HepG2 (cell line): ENCODE measurements around the gene GOLGB1. TPM values are rescaled to one million over a fixed set of nuclear protein-coding genes. Genes with fewer than 3 reads are reported as not detected.

Experiments
- ATAC-seq: fragments of 200-7000 bp; cut with Tn5 transposase; 3 replicates; pipeline ENCODE4 v1.9.1; 2020; ENCODE audit warnings: mild to moderate bottlenecking, moderate library complexity
- BruUV-seq: library from RNA; stranded (reverse); fragments of 400-500 nt; replicated peaks from 2 replicates; lab custom pipeline; 2021; lab: Mats Ljungman, UMichigan
- CTCF ChIA-PET: fragments of 300-600 bp; formaldehyde crosslinking; extraction: SDS; loops from one replicate; lab custom pipeline; 2021; ENCODE audit warnings: low total read pairs, inconsistent platforms, low intra/inter-chr PET ratio; lab: Yijun Ruan, JAX
- POLR2A ChIA-PET: fragments of 350-600 bp; sonication (Branson Sonifier 250); formaldehyde crosslinking; loops from one replicate; lab custom pipeline; 2020; ENCODE audit warnings: antibody characterized with exemption, inconsistent platforms; lab: Yijun Ruan, JAX
- DNase-seq: peaks from one replicate; pipeline ENCODE4 v3.0.0-alpha.2; 2015; ENCODE audit warnings: low spot score
- FAIRE-seq: peaks from 3 replicates; lab custom pipeline; 2011; peaks lifted over from hg19 to GRCh38; lab: Jason Lieb, UNC
- H2AFZ ChIP-seq: one replicate; pipeline ENCODE4 v1.6.1; 2011; ENCODE audit warnings: low read length, inconsistent platforms
- H3K27ac ChIP-seq: fragments of 300-600 bp; 3 replicates; pipeline ENCODE4 v1.8.0; 2011; ENCODE audit warnings: mixed run types, mild to moderate bottlenecking, mixed read lengths, low read length, inconsistent platforms; ENCODE audit not compliant: insufficient read depth; ENCODE audit errors: extremely low read length
- H3K27me3 ChIP-seq, 2 experiments: fragments of 200-600 bp in 1 of 2; 2 replicates in 1 of 2; 3 replicates in 1 of 2; pipeline versions ENCODE4 v1.6.0 to v1.8.0; 2011; ENCODE audit warnings: low read length in 2 of 2, mild to moderate bottlenecking in 2 of 2, moderate library complexity in 2 of 2, inconsistent platforms in 1 of 2; ENCODE audit not compliant: insufficient read depth in 2 of 2, control insufficient read depth in 1 of 2
- H3K36me3 ChIP-seq, 2 experiments: fragments of 200-600 bp in 1 of 2; replicated peaks in 1 of 2; 2 replicates in 1 of 2; 3 replicates in 1 of 2; pipeline versions ENCODE4 v1.5.1 to v1.8.0; 2011; ENCODE audit warnings: low read length in 2 of 2, inconsistent platforms in 1 of 2; ENCODE audit not compliant: insufficient read depth in 2 of 2, control insufficient read depth in 1 of 2
- H3K4me1 ChIP-seq: 2 replicates; pipeline ENCODE4 v1.5.1; 2012; ENCODE audit warnings: low read length, inconsistent platforms; ENCODE audit not compliant: insufficient read depth
- H3K4me2 ChIP-seq: 2 replicates; pipeline ENCODE4 v1.6.0; 2011; ENCODE audit warnings: low read depth, low read length, inconsistent platforms
- H3K4me3 ChIP-seq, 3 experiments: fragments of 200-600 bp in 1 of 3; sonication (generic), shearing (Covaris generic) in 1 of 3; replicated peaks in 1 of 3; 2 replicates each; pipeline ENCODE4 v1.5.1; 2011 to 2016; ENCODE audit warnings: low read length in 3 of 3, inconsistent platforms in 2 of 3, low read depth in 2 of 3, mild to moderate bottlenecking in 2 of 3, control low read depth in 1 of 3, mixed read lengths in 1 of 3; ENCODE audit not compliant: insufficient read depth in 1 of 3
- H3K79me2 ChIP-seq: one replicate; pipeline ENCODE4 v1.6.1; 2011; ENCODE audit warnings: low read length, inconsistent platforms; ENCODE audit not compliant: insufficient read depth
- H3K9ac ChIP-seq: 2 replicates; pipeline ENCODE4 v1.6.0; 2011; ENCODE audit warnings: mild to moderate bottlenecking, low read depth, low read length, inconsistent platforms; ENCODE audit not compliant: insufficient read depth
- H3K9me3 ChIP-seq: 2 replicates; pipeline ENCODE4 v1.5.1; 2012; ENCODE audit warnings: mild to moderate bottlenecking, low read length
- H4K20me1 ChIP-seq: 2 replicates; pipeline ENCODE4 v1.6.0; 2011; ENCODE audit warnings: inconsistent platforms, mild to moderate bottlenecking, low read length, moderate library complexity; ENCODE audit not compliant: insufficient read depth
- MXD4 ChIP-seq: IDR thresholded peaks from 2 replicates; pipeline ENCODE4 v1.6.1; 2016; ENCODE audit warnings: mild to moderate bottlenecking, missing biosample characterization, missing genetic modification reagents
- ZNF552 ChIP-seq: sonication (generic); formaldehyde crosslinking; IDR thresholded peaks from 2 replicates; pipeline ENCODE4 v1.9.0; 2022; ENCODE audit warnings: missing genetic modification reagents, mild to moderate bottlenecking, borderline replicate concordance
- ZNF563 ChIP-seq: sonication (generic); formaldehyde crosslinking; IDR thresholded peaks from 2 replicates; pipeline ENCODE4 v1.8.0; 2022; ENCODE audit warnings: mild to moderate bottlenecking, moderate library complexity, missing genetic modification reagents
- ZNF564 ChIP-seq: sonication (generic); formaldehyde crosslinking; IDR thresholded peaks from 2 replicates; pipeline ENCODE4 v1.8.1; 2023; ENCODE audit warnings: mild to moderate bottlenecking, missing genetic modification reagents
- WGBS: methylation state at CpG from one replicate; pipeline ENCODE4 v1.1.6; 2017; ENCODE audit warnings: low lambda C conversion rate; 5-methylcytosine and 5-hydroxymethylcytosine counted together
- in situ Hi-C: cut with HindIII; loops from 2 replicates; pipeline ENCODE4 v1.10.0; 2017; ENCODE audit warnings: low pct_unique_long_range_greater_than_20kb; ENCODE audit not compliant: extremely low pct_ligation_motif_present
- intact Hi-C: fragments of 100-400 bp; cut with micrococcal nuclease; formaldehyde crosslinking; loops from one replicate; pipeline ENCODE4 v1.10.0; 2022; ENCODE audit not compliant: unreplicated experiment
- polyA plus RNA-seq, 8 experiments: library from polyadenylated mRNA; depleted of rRNA in 3 of 8; stranded (reverse) in 7 of 8; unstranded in 1 of 8; fragments of >200 nt; fragmentation: Illumina TruSeq in 4 of 8; extraction: Trizol in 4 of 8; gene quantifications; 2 replicates each; pipeline versions ENCODE4 v1.2.1 to v1.2.3, GENCODE V29; 2011 to 2016; ENCODE audit warnings: low read depth in 4 of 8, missing spikeins in 1 of 8, mixed read lengths in 1 of 8; ENCODE audit not compliant: insufficient read depth in 1 of 8
- total RNA-seq, 5 experiments: library from RNA; depleted of rRNA; stranded (reverse); fragments of >200 nt; fragmentation: Illumina TruSeq; extraction: Trizol; gene quantifications; 2 replicates each; pipeline ENCODE4 v1.2.3, GENCODE V29; 2016; ENCODE audit warnings: low read depth in 1 of 5
- TF ChIP-seq, protein P1 (sequence below): sonication (generic); formaldehyde crosslinking; IDR thresholded peaks from 2 replicates; pipeline ENCODE4 v1.4.0; 2020; ENCODE audit warnings: missing genetic modification reagents
- TF ChIP-seq, protein P2 (sequence below), 2 experiments: sonication (generic) in 1 of 2; formaldehyde crosslinking in 1 of 2; IDR thresholded peaks; 2 replicates each; pipeline versions ENCODE4 v1.6.1 to v1.9.0; 2014 to 2022; ENCODE audit warnings: antibody characterized with exemption in 1 of 2, borderline replicate concordance in 1 of 2, inconsistent platforms in 1 of 2, low read depth in 1 of 2, missing genetic modification reagents in 1 of 2
- TF ChIP-seq, protein P3 (sequence below): sonication (generic); formaldehyde crosslinking; IDR thresholded peaks from 2 replicates; pipeline ENCODE4 v1.4.0; 2020; ENCODE audit warnings: mild to moderate bottlenecking, missing genetic modification reagents

GOLGB1 gene
- total and polyA plus RNA-seq, 2 of the 13 experiments (the other 11 are each of a cell fraction or from before 2014, with no cell fraction given) = 13.1 to 39.5 TPM

DNA sequence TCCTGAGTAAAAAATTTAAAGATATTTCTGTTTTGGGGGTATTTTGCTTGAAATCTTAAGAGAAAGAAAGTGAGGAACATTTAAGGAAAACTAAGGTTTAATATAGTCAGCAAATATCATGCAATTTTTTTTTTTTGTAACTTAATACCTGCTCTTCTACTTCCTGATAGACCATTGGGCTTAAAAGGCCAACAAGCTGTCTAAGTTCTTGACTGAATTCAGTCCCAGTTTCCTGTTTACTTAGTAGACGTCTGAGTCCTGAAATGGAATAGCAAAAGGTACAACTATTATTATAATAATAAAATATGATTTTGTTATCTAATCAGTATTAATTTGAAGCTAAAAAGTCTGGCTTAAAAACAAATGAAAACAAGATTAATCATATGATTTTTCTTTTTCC, 47.4 kb upstream of the GOLGB1 start:
- no TSS peak for BruUV-seq
- no peak overlapping the region for H3K4me3 ChIP-seq
- CTCF ChIA-PET = no interaction called here
- no peak overlapping the region for H3K9ac ChIP-seq
- FAIRE-seq (no peak), ATAC-seq (no peak), DNase-seq (no peak)
- no peaks in the 10 kb centered on the region for H3K9me3 ChIP-seq
- intact Hi-C loops (no loop called here), in situ Hi-C loops (no loop called here)
- H3K27ac ChIP-seq = no peak overlapping the region
- H3K4me2 ChIP-seq = no peak overlapping the region
- 95% methylated on average over 1 of the region's 1 CpG for WGBS
- POLR2A ChIA-PET = no interaction called here
- no peaks in the 10 kb centered on the region for H3K4me1 ChIP-seq
- H3K79me2 ChIP-seq = no peaks in the 10 kb centered on the region
- no peaks in the 10 kb centered on the region; a peak in 1 of 5 replicates for H3K27me3 ChIP-seq
- TF ChIP-seq ZNF552 (CRISPR knock-in tag) (no peak), MXD4 (no peak)
- H3K36me3 ChIP-seq = peaks cover 0 to 15% of the 10 kb centered on the region in 2 experiments; a peak in 2 of 5 replicates
- no peaks in the 10 kb centered on the region for H4K20me1 ChIP-seq
- no peak overlapping the region for H2AFZ ChIP-seq

DNA sequence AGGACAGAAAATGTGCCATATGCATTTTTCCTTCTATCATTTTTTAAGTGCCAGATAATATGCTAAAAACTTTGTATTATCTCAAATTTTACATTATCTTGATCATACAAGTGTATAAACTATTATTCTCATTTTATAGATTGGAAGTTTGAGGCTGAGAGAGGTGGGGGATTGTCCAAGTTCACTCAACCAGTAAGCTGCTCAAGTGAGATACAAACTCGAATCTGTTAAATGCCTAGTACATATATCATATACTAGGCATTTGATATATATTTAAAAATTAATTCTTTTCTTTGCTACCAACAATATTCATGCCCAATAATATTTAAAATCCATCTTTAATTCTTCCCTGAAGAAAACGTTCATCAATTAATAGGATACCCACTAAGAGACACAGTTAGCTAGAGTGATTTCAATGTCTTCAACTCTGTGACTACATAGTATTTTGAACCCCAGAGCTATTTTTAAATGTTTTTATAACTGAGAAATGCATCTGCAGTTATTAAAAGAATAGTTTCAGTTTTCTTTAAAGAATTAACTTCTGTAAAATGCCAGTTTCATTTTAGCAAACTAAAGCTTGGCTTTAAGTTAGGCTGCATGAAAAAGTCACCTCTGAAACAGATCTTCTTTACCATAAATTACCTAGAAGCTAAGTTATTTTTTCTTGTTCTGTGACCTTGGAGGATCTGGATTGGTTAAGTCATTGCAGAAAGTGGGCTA, 44.9 kb upstream of the GOLGB1 start:
- ChIA-PET CTCF (no interaction called here), POLR2A (no interaction called here)
- TF ChIP-seq, protein P1, sequence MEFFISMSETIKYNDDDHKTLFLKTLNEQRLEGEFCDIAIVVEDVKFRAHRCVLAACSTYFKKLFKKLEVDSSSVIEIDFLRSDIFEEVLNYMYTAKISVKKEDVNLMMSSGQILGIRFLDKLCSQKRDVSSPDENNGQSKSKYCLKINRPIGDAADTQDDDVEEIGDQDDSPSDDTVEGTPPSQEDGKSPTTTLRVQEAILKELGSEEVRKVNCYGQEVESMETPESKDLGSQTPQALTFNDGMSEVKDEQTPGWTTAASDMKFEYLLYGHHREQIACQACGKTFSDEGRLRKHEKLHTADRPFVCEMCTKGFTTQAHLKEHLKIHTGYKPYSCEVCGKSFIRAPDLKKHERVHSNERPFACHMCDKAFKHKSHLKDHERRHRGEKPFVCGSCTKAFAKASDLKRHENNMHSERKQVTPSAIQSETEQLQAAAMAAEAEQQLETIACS = no peak
- TF ChIP-seq, protein P2, sequence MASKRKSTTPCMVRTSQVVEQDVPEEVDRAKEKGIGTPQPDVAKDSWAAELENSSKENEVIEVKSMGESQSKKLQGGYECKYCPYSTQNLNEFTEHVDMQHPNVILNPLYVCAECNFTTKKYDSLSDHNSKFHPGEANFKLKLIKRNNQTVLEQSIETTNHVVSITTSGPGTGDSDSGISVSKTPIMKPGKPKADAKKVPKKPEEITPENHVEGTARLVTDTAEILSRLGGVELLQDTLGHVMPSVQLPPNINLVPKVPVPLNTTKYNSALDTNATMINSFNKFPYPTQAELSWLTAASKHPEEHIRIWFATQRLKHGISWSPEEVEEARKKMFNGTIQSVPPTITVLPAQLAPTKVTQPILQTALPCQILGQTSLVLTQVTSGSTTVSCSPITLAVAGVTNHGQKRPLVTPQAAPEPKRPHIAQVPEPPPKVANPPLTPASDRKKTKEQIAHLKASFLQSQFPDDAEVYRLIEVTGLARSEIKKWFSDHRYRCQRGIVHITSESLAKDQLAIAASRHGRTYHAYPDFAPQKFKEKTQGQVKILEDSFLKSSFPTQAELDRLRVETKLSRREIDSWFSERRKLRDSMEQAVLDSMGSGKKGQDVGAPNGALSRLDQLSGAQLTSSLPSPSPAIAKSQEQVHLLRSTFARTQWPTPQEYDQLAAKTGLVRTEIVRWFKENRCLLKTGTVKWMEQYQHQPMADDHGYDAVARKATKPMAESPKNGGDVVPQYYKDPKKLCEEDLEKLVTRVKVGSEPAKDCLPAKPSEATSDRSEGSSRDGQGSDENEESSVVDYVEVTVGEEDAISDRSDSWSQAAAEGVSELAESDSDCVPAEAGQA (IDR thresholded peaks at IDR 0.05; ENCODE audit: low read depth) = no peak
- TF ChIP-seq, protein P2 (CRISPR knock-in tag; IDR thresholded peaks at IDR 0.05; ENCODE audit: borderline replicate concordance) = no peak
- TF ChIP-seq, protein P3, sequence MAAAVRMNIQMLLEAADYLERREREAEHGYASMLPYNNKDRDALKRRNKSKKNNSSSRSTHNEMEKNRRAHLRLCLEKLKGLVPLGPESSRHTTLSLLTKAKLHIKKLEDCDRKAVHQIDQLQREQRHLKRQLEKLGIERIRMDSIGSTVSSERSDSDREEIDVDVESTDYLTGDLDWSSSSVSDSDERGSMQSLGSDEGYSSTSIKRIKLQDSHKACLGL (CRISPR knock-in tag) = no peak
- TF ChIP-seq ZNF563 (CRISPR knock-in tag) (no peak), ZNF564 (no peak)

More for the DNA sequence above, 44.9 kb upstream of the GOLGB1 start:
- Histone ChIP-seq H3K79me2 (no peaks in the 10 kb centered on the region), H3K27me3 (no peaks in the 10 kb centered on the region; a peak in 1 of 5 replicates), H3K9ac (no peak overlapping the region), H3K4me3 (no peak overlapping the region), H3K4me2 (no peak overlapping the region), H3K36me3 (peaks cover 0 to 22% of the 10 kb centered on the region in 2 experiments; a peak in 2 of 5 replicates), H3K9me3 (no peaks in the 10 kb centered on the region), H2AFZ (no peak overlapping the region), H3K4me1 (no peaks in the 10 kb centered on the region), H3K27ac (no peak overlapping the region), H4K20me1 (no peaks in the 10 kb centered on the region)
- intact Hi-C loops = no loop called here
- in situ Hi-C loops = no loop called here
- no TSS peak for BruUV-seq
- FAIRE-seq (no peak), DNase-seq (no peak), ATAC-seq (no peak)
- 96% methylated on average over 2 of the region's 2 CpGs for WGBS
